ENCODE measurements around the gene PRKCSH.
A peak's percentile ranks its signal among the peaks of the same experiment; 100 is the strongest.
"Not testable (repeated sequence)": the region's sequence is repeated elsewhere in the genome, so short reads cannot be mapped to it uniquely, and the experiment has no call there.

The PRKCSH gene, protein sequence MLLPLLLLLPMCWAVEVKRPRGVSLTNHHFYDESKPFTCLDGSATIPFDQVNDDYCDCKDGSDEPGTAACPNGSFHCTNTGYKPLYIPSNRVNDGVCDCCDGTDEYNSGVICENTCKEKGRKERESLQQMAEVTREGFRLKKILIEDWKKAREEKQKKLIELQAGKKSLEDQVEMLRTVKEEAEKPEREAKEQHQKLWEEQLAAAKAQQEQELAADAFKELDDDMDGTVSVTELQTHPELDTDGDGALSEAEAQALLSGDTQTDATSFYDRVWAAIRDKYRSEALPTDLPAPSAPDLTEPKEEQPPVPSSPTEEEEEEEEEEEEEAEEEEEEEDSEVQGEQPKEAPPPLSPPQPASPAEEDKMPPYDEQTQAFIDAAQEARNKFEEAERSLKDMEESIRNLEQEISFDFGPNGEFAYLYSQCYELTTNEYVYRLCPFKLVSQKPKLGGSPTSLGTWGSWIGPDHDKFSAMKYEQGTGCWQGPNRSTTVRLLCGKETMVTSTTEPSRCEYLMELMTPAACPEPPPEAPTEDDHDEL

DNA sequence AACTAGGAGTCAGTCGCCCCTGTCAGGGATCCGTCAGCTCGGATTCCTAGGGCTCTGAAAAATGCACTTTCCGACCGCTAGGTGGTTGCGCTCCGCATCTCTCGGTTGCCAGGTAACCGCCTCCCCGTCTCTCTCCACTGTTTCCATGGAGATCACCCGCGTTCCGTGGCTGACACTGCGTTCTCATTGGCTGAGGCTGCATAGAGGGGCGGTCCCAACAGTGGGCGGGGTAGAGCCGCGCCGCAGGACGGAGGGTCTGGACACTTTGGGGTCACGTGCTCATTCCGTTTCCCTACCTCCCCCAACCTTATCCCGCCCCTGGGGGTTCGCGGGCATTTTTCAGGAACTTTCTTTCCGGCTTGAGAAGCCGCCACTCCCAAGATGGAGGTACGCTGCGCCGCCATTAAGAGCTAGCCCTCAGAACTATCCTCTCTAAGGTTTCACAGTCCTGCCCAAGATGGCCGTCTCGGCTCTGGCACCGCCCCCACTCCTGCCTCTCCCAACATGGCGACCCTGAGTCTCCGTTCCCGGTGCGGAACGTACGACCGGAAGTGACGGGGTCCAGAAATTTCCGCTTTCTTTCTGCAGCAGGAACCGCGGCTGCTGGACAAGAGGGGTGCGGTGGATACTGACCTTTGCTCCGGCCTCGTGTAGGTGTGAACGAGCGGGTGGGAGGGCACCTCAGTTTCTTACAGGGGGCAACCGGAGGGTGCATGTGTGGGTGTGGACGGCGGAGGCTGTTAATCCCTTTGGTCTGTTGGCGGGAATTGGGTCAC, at the start of gene PRKCSH, which contains the start of gene ODAD3:
Gene PRKCSH (plus strand): TSS at position 579 of the 776 bp plus-strand sequence. CDS start 483 bp downstream, outside the sequence.
Gene ODAD3 (minus strand): TSS at position 65 of the 776 bp plus-strand sequence. CDS start 105 bp downstream, outside the sequence.
- DNase-seq (ENCODE audit: extremely low read depth in 1 of 2, low read depth in 1 of 2), result peak; percentile 94 to 95

DNA sequence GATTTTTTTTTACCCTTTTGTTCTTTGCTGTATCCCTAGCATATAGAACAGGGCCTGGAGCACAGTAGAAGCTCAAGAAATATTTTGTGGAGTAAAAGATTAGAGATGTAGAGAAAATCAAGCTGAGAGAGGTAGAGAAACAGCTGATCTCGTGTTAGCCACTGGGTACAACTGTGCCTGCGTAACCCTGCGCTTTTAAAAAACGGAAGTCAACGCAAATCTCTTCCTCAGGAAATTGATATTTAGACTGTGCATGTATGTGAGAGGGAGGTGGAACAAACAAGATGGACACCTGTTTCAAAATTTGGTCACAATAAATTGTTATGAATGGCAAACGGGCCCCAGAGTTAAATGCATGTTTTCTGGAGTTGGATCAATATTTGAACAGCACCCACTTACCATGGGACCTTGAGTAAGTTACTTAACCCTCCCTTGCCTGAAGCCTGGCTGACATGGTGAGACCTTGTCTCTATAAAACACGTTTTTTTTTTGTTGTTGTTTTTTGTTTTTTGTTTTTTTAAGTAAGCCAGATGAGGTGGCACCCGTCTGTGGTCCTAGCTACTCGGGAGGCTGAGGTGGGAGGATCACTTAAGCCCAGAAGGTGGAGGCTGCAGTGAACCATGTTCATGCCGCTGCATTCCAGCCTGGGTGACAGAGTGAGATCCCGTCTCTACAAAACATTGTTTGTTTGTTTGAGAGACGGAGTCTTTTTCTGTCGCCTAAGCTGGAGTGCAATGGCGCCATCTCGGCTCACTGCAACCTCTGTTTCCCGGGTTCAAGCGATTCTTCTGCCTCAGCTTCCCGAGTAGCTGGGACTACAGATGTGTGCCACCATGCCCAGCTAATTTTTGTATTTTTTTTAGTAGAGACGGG, 48.0 kb upstream of the PRKCSH start:
- DNase-seq (ENCODE audit: extremely low read depth in 1 of 2, low read depth in 1 of 2), result no peak

DNA sequence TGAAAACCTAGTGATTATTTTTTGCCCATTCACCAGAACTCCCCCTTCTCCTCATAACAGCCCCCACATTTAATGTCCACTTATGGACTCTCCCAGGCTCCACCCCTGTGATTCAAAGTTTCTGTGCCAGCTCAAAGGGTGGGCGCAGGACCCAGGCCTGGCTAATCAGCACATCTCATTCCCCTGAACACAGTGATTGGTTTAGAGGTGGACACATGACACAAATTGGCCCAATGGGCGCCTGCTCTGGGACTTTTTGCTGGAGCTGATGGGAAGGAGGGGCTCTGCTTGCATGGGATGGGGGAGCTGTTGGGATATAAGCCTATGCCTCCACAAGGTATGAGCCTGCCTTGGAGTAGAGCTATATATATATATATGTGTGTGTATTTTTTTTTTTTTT, 45.1 kb upstream of the PRKCSH start:
- no peak for DNase-seq (ENCODE audit: extremely low read depth in 1 of 2, low read depth in 1 of 2)

DNA sequence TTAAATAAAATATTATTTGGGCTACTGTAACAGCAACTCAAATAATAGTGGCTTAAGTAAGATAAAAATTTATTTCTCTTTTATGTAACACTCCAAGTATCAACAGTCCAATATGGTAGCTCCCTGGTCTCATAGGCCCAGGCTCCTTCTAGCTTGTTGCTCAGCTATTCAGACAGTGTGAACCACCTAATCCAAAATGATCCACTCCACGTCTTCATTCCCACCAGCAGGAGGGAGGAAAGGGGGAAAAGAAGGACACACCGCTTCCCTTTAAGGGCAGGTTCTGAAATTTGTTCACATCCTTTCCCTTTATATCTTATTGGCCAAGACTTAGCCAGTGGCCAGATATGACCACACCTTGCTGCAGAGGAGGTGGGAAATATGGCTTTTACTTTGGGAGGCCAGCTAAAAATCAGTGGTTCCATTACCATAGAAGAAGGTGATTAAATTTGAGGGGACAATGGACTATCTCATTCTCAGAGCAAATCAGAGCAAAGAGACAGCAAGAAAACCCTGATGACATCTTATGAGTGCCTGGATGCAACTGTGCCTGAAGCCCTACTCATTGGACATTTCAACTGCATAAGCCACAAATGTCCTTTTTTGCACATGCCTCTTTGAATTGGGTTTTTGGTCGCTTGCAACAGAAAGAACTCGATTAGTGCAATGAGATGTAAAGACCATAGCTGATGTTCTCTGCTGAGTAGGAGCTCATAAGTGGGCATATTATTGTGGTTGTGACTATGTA, 44.3 kb upstream of the PRKCSH start:
- no peak for DNase-seq (ENCODE audit: extremely low read depth in 1 of 2, low read depth in 1 of 2)

DNA sequence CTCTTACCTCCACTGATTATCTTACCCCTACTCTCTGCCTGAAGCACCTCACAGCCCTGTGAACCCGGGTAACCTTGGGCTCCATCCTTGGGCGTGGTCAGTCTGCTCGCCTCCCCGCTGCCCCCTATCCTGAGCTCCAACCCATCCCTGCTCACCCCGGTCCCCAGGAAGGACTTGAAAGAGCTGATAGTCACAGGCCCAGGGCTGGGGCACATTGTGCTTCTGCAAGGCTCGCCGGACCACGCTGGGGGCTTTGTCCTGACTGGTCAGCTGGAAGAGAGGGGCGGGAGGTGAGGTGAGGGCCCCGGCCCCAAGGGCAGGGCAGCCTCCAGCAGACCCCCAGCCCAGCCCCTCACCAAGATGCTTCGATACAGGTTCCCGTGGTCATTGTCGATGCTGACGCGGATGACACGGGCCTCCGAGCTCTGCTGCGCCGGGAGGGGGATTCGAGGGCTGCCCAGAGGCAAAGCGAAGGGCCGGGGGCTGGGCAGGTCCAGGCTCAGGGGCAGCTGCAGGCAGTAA, 38.3 kb upstream of the PRKCSH start:
- DNase-seq (ENCODE audit: extremely low read depth in 1 of 2, low read depth in 1 of 2), result no peak

DNA sequence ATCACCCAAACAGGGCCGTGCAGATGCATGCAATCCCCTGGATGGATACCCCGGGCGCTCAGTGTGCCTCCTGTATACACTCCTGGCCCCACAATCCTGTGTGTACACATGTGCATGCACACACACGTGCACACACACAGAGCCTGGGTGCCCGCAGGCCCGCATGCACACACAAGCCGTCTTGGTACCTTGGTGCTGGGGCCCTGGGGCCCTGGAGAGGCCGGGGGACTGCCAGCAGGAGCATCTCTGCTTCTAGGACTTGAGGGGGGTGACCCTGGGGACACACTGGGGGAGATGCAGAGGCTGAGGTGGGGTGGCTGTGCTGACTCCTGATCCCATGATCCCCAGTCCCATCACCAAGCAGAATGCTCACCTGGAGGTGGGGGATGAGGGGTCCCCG, 35.8 kb upstream of the PRKCSH start:
- no peak for DNase-seq (ENCODE audit: extremely low read depth in 1 of 2, low read depth in 1 of 2)

DNA sequence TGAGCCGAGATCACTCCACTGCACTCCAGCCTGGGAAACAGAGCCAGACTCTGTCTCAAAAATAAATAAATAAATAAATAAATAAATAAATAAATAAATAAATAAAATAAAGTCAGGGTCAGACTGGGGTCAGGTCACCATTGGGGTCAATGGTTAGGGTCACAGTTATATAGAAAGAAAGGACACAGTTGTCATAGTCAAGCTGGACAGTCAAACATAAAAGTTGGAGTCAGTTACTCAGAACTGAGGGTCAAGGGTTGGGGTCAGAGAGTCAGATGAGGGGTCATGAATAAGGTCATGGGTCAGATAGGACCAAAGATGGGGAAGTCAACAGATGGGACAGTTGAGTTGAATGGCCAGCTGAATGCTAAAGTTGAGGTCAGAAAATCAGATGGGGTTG, 34.6 kb upstream of the PRKCSH start:
- no peak for DNase-seq (ENCODE audit: extremely low read depth in 1 of 2, low read depth in 1 of 2)

DNA sequence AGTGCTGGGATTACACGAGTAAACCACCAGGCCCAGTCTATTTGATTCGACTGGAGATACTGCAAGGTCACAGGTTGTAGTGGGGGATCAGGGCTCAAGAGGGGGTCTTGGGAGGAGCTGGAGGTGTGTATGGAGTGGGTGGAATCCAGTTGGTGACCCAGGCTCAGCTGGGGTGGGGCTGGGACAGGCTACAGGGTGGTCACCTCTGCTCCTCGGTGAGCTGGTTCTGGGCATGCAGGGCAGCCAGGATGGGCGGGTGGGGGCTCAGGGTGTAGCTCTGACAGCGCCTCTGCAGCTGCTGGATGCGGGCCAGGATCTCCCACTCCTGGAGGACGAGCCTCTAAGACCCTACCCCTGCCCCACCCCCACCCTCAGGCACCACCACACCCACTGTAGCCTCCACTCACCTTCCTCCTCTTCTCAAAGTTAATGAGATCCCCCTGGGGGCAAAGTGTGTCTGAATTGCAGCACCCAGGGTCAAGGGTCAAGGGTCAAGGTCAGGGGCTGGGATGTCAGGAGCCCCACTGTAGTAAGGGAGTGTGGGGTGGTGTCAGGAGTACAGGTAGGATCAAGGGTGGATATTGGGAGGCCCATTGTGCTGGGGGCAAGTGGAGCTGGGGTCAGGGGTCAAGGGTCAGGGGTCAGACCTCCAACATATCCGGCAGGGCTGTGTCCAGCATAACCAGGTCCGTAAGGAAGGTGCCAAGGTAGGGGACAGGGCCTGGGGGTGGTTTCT, 33.5 kb upstream of the PRKCSH start:
- no peak for DNase-seq (ENCODE audit: extremely low read depth in 1 of 2, low read depth in 1 of 2)

DNA sequence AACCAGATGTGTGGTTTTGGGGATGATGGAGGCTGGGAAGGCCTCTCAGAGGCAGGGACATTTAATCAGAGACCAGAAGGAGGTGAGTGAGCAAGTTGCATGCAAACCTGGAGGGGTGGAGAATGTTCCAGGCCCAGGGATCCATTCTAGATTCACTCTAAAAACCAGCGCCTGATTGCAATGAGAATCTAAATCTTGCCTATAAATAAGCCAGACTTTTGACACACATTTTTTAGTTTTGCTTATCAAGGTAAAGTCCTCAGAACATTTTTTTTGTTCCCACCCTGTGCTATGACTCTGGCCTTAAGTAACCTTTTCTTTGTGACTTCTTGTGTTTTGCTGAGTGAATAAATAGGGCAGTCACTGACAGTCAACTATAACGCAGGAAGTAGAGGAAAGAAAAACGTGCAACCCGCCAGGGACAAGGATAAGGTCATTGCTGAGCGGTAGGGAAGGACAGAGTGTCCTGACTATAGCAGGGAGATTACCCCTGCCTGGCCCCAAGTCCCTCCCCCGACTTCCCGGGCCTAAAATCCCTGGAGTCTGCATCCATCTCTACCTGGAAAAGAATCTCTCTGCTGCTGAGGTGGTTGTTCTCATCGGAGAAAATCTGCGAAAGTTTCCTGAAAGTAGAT, 30.7 kb upstream of the PRKCSH start:
- no peak for DNase-seq (ENCODE audit: extremely low read depth in 1 of 2, low read depth in 1 of 2)

DNA sequence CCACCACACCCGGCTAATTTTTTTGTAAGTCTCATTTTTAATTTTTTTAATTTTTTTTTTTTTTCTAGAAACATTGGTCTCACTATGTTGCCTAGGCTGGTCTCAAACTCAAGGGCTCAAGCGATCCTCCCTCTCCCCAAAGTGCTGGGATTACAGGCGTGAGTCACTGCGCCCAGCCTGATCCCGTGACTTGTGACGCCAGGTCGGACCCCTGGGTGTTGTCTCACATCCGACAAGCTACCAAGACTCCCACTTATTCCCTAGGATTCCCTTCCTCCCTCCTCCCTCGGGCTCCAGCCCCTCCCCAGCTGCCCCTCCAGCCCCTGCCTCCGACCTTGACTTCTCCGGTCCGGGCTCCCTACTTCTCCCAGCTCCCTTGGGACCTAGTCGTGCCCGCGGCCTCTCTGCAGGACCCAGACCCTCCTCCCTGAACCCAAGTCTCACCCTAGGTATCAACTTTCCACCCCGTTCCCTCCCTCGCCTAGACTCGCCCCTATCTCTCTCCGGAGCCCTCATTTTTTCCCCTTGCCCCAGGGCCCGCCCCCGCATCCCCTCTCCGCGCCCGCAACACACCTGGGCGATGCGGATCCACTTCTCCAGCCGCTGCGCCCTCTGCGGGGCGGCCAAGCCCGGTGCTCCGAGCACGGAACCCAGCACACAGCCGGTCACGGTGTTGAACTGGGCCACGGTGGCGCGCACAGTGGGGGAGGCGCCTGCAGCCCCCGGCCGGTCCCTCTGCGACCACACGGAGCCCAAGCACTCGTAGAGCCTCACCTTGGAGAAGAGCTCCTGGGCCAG, 29.4 kb upstream of the PRKCSH start:
- DNase-seq (ENCODE audit: extremely low read depth in 1 of 2, low read depth in 1 of 2), result no peak

DNA sequence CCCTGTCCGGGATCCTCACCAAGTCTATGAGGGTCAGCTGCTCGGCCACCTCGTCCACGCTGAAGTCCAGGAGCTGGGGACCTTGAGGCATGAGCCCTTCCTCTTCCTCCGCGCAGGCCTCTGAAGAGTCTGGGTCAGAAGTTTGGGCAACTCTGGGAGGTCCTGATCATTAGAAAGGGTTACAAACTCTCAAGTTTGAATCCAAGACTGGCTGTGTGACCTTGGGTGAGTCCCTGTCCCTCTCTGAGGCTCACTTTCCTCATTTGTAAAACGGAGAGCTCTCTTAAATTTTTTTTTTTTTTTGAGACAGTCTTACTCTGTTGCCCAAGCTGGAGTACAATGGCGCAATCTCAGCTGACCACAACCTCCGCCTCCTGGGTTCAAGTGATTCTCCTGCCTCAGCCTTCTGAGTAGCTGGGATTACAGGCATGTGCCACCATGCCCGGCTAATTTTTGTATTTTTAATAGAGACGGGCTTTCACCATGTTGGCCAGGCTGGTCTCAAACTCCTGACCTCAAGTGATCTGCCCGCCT, 28.7 kb upstream of the PRKCSH start:
- not testable (repeated sequence) for DNase-seq (ENCODE audit: extremely low read depth in 1 of 2, low read depth in 1 of 2)

DNA sequence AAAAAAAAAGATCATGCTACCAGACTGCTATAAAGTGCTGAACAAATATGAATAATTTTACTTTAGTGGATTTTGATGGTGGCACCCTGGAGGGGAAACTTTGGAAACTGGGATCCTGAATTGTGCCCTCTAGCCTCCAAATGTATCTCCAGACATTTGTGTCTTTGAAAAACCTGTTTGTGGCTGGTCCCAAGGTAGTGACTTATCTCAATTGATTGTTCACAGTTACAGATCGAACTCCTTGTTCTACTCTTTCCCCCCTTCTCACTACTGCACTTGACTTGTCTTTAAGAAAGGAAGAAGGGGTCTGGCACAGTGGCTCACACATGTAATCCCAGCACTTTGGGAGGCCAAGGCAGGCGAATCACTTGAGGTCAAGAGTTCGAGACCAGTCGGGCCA, 26.8 kb upstream of the PRKCSH start:
- DNase-seq (ENCODE audit: extremely low read depth in 1 of 2, low read depth in 1 of 2), result no peak

DNA sequence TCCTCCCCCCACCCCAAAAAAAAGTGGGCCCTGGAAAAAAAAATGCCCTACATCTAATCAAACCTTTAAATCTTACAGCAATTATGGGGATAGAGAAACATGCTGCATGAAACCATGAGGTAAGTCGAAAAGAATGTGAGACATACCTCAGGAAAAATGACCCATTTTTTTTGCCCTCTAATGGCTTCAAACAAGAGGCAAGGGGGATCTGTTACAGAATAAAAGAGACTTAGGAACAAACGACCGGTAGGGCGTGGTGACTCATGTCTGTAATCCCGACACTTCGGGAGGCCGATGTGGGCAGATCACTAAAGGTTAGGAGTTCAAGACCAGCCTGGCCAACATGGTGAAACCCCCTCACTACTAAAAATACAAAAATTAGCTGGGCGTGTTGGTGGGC, 24.8 kb upstream of the PRKCSH start:
- DNase-seq (ENCODE audit: extremely low read depth in 1 of 2, low read depth in 1 of 2), result no peak

DNA sequence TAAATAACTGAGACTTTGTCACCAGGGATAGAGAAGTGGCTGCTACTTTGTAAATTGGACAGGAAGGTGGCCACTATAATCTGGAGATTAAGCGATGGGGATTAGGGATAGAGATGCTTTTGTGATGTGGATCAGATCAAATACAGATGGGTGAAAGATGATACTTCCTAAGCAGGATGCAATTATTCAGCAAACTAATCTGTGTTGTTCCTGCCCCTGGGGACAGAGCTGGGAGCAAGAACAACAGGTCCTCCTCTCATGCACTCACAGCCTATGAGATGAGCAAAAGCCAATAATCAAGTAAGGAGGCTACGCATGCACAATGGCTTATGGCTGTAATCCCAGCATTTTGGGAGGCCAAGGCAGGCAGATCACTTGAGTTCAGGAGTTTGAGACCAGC, 20.9 kb upstream of the PRKCSH start:
- DNase-seq (ENCODE audit: extremely low read depth in 1 of 2, low read depth in 1 of 2), result no peak

DNA sequence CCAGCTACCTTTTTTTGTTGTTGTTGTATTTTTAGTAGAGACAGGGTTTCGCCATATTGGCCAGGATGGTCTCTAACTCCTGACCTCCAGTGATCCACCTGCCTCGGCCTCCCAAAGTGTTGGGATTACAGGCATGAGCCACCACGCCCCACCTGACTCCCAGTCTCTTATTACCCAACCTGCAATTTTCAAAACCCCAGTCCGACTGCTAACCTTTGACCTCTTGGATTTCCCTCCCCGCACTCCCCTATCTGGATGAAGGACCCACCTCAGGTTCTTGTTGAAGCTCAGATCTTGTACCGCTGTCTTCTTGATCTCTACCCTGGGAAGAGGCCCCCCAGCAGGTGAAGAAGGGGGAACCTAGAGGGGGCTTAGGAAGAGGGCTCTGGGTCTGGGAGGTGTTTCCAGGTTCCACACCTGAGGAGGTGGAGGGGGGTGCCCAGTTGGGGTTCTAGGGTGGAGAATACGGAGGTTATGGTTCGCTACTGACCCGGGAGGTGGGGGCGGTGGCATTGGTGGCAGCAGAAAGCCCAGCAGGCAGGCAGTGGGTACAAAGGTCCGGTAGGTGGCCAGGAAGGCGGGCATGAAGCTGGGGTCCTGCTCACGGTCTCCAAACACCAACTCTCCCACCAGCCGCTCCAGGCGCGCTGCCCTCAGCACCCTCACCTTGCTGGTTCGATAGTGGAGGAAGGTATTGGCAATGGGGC, 18.9 kb upstream of the PRKCSH start:
- DNase-seq (ENCODE audit: extremely low read depth in 1 of 2, low read depth in 1 of 2), result no peak

DNA sequence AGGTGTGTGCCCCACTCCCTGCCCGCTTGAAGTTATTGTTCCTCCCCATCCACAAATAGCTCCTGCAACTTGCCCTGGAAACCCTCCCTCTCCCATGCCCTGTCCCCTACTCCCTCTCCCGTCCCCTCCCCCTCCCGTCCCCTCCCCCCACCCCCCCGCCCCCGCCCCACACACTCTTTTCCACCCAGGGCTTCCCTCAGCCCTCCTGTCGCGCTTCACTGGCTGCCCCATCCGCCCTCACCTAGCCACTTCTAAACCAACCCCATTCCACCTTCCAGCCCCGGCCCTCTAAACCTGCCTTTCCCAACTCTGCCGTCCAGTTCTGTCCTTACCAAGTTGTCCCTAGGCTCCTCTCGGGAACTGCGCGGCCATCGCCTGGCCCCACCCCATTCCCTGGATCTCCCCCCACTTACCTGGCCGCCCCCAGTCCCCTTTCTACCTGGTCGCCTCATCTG, 17.3 kb upstream of the PRKCSH start:
- no peak for DNase-seq (ENCODE audit: extremely low read depth in 1 of 2, low read depth in 1 of 2)

Measured in activated CD8-positive, alpha-beta memory T cell treated with anti-CD3 and anti-CD28 coated beads for 1 hour (primary cell).